HK-2 (cell line): ENCODE data around the gene FMNL3.
A peak's percentile ranks its signal among the peaks of the same experiment; 100 is the strongest.
"Not testable (repeated sequence)": the region's sequence is repeated elsewhere in the genome, so short reads cannot be mapped to it uniquely, and the experiment has no call there.

ENCODE experiments used
- DNase-seq: peaks from one replicate; pipeline ENCODE4 v3.0.0-alpha.2; 2018; ENCODE audit not compliant: unreplicated experiment

Gene FMNL3

GRCh38 chr12:49632986-49633702 lies 74.1 kb downstream of the FMNL3 start:
- no peak for DNase-seq

GRCh38 chr12:49632401-49632800 lies 74.8 kb downstream of the FMNL3 start:
- DNase-seq: no peak

GRCh38 chr12:49631336-49631907 lies 75.8 kb downstream of the FMNL3 start:
- DNase-seq: no peak

GRCh38 chr12:49627752-49628360 lies 79.3 kb downstream of the FMNL3 start:
- DNase-seq: no peak

- no peak for DNase-seq
These were observed 80.4 kb downstream of the FMNL3 start for GRCh38 chr12:49626836-49627235.

GRCh38 chr12:49626169-49626835 lies 80.9 kb downstream of the FMNL3 start:
- no peak for DNase-seq

- no peak for DNase-seq
These were observed 82.2 kb downstream of the FMNL3 start for GRCh38 chr12:49624921-49625577.

GRCh38 chr12:49623142-49623904 lies 83.9 kb downstream of the FMNL3 start, which contains the start of gene PRPF40B:
Gene PRPF40B (plus strand): TSS chr12:49623561. CDS start chr12:49623591, 30 bp downstream.
- peak; percentile 78 for DNase-seq

- peak; percentile 31 for DNase-seq
These were observed 84.6 kb downstream of the FMNL3 start for GRCh38 chr12:49622501-49623141.

GRCh38 chr12:49621651-49622500 lies 85.3 kb downstream of the FMNL3 start:
- no peak for DNase-seq

GRCh38 chr12:49619286-49619685 lies 87.9 kb downstream of the FMNL3 start:
- DNase-seq: no peak

- DNase-seq: no peak
These were observed 88.6 kb downstream of the FMNL3 start for GRCh38 chr12:49618576-49618975.

- DNase-seq: no peak
These were observed 90.5 kb downstream of the FMNL3 start for GRCh38 chr12:49616533-49617219.

- DNase-seq: no peak
These were observed 91.5 kb downstream of the FMNL3 start for GRCh38 chr12:49615725-49616124.

- DNase-seq: no peak
These were observed 95.0 kb downstream of the FMNL3 start for GRCh38 chr12:49612210-49612609.

GRCh38 chr12:49610785-49611184 lies 96.4 kb downstream of the FMNL3 start:
- not testable (repeated sequence) for DNase-seq

GRCh38 chr12:49609875-49610154 lies 97.4 kb downstream of the FMNL3 start:
- no peak for DNase-seq

- no peak for DNase-seq
These were observed 97.9 kb downstream of the FMNL3 start for GRCh38 chr12:49609059-49609874.

GRCh38 chr12:49605539-49605938 lies 101.7 kb downstream of the FMNL3 start, which contains the start of gene FAM186B:
Gene FAM186B (minus strand): TSS chr12:49605639. CDS start chr12:49605477, 162 bp downstream.
- not testable (repeated sequence) for DNase-seq
